Right forelimb (tissue), 1 donor: ENCODE data around the gene RASGRF1.

ENCODE experiments used
- DNase-seq: peaks from one replicate; pipeline ENCODE4 v3.0.0-alpha.2; 2018

RASGRF1 gene

DNA sequence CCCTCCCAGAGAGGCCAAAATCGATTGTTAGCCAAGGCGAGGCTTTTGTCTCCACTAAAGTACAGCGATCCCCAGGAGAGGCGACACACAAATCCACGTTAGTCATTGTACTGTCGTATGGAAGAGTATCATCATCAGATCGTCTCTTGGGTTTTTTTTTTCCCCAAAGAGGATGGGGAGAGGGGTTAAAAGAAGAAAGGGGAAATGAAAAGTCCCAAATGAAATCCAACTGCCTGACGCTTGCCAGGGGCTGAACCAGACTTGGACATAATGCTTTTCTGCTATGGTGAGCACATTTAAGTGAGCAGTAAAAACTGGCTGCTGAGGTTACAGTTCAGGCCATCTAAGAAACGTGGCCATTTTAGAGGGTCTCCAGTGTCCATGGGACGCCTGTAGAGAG is 107.8 kb downstream of the RASGRF1 start:
- DNase-seq = no peak

DNA sequence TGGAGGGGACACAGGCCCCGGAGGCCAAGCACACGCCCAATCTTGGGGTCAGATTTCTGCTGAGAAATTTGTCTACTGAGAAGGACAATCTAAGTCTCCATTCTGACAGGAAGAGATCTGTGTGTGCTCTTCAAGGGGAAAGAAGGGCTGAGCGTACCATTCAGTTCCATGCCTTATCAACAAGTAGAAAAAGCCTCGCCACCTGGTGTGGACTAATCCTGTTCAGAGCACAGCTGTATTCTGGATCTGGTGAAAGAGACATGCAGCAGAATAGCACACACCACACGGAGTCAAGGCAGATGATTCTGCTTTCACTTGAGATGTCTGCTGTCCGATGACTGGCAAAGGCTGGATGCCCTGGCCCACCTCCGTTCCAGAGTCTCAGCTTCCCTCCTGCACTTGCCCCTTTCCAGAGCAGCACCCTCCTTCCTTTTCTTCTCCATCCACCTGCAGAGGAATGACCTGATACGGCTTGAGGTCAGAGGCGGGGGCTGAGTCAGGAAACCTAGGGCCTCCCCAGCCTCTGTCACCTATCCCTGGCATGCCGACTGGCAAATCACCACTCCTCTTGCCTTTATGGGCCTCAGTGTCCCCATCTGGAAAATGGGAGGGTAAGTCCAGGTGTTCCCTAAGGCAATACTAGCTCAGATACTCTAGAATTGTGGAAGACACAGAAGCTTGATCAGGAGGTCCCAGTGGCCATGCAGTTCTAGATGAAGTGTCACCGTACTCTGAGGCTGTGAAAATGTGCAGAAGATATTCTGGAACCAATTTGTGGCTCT is 108.9 kb downstream of the RASGRF1 start:
- no peak for DNase-seq

DNA sequence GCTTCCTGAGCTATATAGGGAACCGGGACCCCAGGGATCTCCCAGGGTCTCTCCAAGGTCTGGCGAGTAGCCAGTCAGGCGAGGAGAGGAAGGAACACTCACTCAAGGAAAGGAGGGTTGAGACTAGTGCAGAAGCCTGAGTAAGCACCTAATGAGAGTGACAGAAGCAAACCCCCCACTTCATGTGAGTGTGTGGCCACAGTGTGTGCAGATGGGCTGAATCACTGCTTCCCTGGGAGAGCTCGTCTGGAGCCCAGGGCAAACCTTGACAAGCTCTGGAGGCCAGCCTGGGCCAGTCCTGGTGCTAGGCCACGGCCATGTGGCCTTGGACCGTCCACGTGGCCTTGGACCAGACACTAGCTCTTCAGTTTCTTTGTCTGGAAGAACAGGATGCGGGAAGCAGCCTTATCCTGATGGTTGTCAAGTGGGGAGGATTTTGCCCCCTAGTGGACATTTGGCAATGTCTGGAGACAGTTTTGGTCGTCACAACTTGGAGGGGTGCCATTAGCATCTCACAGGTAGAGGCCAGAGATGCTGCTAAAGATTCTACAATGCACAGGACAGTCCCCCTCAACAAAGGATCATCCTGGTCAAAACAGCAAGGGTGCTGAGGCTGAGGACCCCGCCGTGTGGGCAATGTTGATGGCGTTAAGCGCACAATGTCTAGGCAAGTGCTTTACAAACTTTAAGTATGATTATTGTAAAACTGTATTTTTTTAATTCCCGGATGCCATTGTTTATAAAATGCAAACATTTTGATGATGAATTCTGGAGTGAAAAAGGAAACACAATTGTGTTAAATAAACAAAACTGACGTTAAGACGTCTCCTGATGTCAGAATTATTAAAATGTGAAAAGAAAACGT is 110.9 kb downstream of the RASGRF1 start:
- no peak for DNase-seq

DNA sequence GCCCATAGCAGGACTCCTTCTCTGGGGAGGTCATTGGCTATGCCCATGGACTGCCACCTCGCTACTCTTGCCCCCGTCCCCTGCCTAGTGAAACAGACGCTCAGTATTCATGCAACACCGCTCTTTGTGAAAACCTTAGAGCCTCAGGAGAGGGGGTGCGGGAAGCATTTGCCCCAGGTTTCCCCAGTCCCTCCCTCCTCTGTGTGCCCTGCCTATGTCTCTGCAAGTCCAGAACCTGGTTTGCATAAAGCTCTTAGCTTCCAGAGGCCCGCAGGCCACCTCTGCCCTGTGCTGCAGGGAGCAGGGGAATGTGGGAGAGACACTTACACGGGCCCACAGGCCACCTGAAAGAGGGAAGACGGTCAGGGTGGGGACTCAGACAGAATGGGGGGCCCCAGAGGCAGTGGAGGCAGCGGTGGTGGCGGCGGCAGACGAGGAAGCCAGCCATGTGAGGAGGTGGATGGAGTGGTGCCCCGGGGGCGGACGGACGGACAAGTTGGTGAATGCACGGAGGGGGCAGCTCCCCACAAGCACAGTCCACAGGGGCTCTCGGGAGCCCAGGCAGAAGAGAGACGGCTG is 111.9 kb downstream of the RASGRF1 start:
- no peak for DNase-seq

DNA sequence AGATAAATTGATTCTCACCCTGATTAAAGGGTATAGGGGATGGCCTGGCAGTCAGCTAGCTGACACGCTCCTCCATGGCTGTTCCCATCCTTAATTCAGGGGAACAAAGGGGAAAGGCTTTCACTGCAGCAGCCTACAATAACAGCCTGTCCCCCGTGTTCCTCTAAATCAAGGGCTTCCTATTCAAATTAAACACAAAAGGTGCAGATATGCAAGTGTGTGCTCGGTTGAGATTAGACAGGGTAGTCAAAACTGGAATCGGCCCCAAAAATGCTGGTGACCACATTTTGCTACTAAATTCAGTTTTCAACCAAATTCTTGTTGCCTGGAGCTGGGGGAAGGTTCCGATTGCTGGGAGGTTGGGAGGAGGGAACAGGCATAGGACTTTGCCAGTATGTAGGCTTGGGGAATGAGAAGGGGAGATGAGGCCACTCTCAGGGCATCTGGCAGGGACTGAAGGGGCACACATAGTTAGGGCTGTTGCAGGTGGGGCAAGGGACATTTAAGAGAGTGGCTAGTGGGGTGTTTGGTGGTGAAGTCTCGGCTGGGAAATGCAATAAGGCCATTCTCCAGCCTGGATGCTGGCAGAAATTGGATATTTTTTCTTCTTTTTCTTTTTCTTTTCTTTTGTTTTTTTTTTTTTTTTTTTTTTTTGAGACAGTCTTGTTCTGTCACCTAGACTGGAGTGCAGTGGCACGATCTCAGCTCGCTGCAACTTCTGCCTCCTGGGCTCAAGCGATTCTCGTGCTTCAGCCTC is 112.8 kb downstream of the RASGRF1 start:
- DNase-seq = no peak

GRCh38 chr15:78977091-78977571 is 113.4 kb downstream of the RASGRF1 start:
- no peak for DNase-seq

- DNase-seq = no peak
Observed at GRCh38 chr15:78976691-78977090, 113.9 kb downstream of the RASGRF1 start.

DNA sequence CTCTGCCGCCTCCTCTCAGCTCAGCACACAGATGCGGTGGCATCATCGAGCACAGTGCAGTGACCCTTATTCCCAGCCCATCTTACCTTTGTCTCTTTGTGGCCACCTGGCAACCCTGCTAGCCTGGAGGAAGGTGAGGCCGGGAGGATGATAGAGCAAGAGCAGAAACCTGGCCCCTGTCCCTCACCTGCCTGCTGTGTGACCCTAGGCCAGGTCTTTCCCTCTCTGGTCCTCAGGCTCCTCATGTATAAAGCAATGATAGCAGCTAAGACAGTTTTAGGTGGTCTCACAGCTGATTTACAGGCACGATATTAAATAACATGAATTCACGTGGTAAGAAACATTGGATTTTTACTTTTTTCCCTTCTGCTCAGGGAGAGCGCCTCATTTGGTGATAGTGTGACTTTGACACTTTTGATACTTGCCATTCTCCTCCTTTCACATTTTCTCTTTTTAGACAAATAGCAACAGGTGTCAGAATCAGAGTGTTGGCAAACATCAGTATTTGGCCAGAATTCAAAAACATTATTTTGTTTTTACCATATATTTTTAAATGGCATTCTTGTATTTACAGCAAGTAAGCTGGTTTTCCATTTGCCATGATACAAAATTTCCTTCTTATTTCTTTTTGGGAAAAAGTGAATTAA is 116.2 kb downstream of the RASGRF1 start:
- no peak for DNase-seq

- DNase-seq = no peak
Observed at GRCh38 chr15:78969687-78970349, 120.8 kb downstream of the RASGRF1 start.

GRCh38 chr15:78968539-78969271 is 121.9 kb downstream of the RASGRF1 start:
- DNase-seq = no peak

- DNase-seq = no peak
Observed at GRCh38 chr15:78968114-78968513, 122.5 kb downstream of the RASGRF1 start.

DNA sequence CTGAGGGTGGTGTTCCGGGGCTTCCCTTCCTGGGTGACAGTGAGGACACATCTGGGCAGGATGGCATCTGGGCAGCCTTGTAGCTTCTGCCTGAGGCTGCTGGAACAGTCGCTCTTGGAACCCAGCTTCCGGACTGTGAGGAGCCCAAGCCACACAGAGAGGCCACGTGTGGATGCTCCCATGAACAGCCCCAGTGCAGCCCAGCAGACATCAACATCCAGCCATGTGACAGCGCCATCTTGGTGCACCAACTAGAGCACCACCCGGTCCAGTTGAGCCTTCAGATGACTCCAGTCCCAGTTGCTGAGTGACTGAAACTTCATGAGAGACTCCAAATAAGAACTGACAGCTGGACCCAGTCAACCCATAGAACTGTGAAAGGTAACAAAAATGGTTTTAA is 130.3 kb downstream of the RASGRF1 start:
- DNase-seq = no peak

- DNase-seq = no peak
Observed at GRCh38 chr15:78959360-78959759, 131.2 kb downstream of the RASGRF1 start.

- DNase-seq = no peak
Observed at GRCh38 chr15:78957416-78958093, 133.0 kb downstream of the RASGRF1 start.

DNA sequence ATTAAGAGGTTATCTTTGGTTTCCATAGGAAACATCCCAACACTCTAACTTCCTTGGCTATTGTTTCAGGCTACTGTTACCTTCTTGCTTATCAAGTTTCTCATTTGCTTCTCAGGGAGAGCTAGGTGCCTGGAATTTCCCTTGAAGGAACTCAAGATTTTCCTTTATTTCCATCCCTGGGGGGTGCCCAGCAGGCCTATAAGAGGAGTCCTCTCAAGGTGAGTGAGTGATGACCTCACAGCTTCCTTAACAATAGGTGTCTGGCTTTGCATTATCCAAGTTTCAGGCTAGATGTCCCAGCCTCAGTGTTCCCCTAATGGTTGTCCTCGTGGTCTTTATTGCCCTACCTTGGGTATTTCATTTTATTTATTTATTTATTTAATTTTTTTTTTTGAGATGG is 133.6 kb downstream of the RASGRF1 start:
- DNase-seq = no peak

DNA sequence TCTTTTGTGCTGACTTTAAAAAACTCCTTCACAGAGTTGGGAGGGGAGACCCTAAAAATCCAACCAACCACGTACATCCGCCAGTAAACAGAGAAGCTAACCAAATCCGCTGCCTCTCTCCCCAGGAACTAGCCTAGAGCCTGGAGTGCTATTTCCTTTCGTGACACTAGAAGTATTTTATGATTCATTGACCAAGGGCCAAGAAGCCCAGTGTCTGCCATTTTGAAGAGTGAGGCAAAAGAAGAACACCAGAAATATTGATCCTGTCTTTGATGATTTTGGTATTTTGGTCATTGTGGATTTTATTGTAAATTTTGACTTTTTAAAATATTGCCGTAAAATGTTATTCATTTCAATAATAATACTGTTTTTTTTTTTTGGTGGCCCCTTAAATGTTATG is 135.2 kb downstream of the RASGRF1 start:
- DNase-seq = no peak

DNA sequence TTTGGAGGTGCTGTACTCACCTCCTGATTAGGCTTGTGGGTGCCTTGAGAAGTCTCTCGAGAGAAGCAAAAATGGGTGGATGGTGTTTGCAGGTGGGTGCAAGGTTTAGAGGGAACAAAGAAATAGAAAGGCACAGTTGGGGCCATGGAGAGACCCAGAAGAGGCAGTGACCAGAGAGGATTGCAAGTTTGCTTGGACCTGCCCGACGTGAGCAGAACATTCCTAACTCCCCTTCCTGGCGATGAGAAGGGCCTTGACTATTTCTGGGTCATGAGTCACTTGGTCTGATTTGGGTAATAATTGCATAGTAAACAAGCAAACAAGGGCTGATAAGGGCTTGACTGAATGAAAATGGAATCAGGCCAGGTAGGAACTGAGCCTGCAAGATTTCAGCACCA is 138.7 kb downstream of the RASGRF1 start:
- no peak for DNase-seq

GRCh38 chr15:78950902-78951840 is 139.4 kb downstream of the RASGRF1 start:
- no peak for DNase-seq

DNA sequence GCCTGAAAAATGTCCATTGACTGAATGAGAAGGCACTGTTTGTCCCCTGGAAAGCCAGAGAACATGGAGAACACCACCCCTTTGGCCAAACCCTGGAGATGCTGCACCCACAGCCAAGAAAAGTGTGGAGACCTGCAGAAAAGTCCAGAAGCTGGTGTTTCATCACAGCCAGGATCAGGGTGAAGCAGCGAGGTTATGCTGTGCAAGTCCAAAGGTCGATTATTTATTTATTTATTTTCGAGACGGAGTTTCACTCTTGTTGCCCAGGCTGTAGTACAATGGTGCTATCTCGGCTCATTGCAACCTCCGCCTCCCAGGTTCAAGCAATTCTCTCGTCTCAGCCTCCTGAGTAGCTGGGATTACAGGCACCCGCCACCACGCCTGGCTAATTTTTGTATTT is 140.2 kb downstream of the RASGRF1 start:
- DNase-seq = no peak
